VCaP (cell line): Measurements from ENCODE around the gene PRRT2.
A peak's percentile ranks its signal among the peaks of the same experiment; 100 is the strongest.

Source experiments
- H3K27ac ChIP-seq: fragments of 450-650 bp; 2 replicates; pipeline ENCODE4 v1.5.1; 2017
- CTCF ChIP-seq: fragments of 450-650 bp; conservative IDR thresholded peaks from 2 replicates; pipeline ENCODE4 v1.5.1; 2017; ENCODE audit warnings: mild to moderate bottlenecking, moderate library complexity

The PRRT2 gene

GRCh38 chr16:29804020-29804419, 8.0 kb upstream of the PRRT2 start:
- peak overlapping the region; percentile 92 for H3K27ac ChIP-seq
- TF ChIP-seq CTCF = no peak

- H3K27ac ChIP-seq = peak overlapping the region; percentile 92
- no peak for TF ChIP-seq CTCF
Observed at GRCh38 chr16:29804455-29805231, 7.3 kb upstream of the PRRT2 start.

GRCh38 chr16:29805232-29806098, 6.5 kb upstream of the PRRT2 start:
- no peak for TF ChIP-seq CTCF
- peak overlapping the region; percentile 92 for H3K27ac ChIP-seq

GRCh38 chr16:29806099-29806579, 5.9 kb upstream of the PRRT2 start, which contains the start of gene MAZ:
Gene MAZ, plus strand, starts transcription at chr16:29806529. Its CDS starts 173 bp downstream, at chr16:29806702.
- TF ChIP-seq CTCF = no peak
- H3K27ac ChIP-seq = peak within 1 kb of the TSS; percentile 92

- TF ChIP-seq CTCF = no peak
Observed at GRCh38 chr16:29806641-29807425, 5.2 kb upstream of the PRRT2 start.

GRCh38 chr16:29807426-29808218, 4.4 kb upstream of the PRRT2 start:
- peak; percentile 31; the same call in 1 of the 2 replicates for TF ChIP-seq CTCF
- H3K27ac ChIP-seq = peak overlapping the region; percentile 92

More at GRCh38 chr16:29806641-29807425, 5.2 kb upstream of the PRRT2 start:
- H3K27ac ChIP-seq = peak overlapping the region; percentile 92
